Measurements from ENCODE around the gene SH3RF3.

Gene SH3RF3

DNA sequence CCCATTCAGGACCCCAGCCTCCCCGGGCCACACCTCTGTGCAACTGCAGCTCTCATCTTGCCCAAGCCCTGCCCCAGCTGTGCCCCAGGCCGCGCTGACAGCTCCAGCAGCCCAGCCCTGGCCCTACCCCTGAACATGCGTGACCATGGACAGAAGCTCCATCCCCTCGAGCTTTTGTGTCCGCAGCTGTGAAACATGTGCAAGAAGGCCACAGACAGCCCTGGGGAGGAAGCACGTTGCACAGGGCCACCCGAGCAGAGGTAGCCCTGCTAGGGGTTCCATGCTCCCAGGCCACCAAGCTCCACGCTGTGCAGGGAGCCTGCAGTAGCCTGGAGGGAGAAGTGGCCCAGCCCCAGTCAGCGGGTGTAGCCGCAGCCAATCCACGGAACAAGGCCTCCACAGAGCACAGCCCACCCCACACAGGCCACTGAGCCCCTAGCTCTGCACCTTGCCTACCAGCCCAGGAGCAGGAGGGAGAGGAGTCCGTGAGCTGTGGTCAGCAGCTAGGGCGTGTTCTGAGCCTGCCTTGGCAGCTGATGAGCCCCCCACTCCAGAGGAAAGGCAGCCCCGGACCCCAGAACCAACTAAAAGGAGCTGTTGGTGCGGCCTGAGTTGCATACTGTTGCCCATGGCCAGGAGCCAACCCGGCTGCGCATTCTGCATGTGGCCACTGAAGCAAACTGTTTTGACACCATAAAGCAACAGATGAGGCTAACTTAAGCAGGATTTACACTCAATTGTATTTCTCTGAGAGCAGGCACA is 300.7 kb downstream of the SH3RF3 start:
- no peak for DNase-seq (ENCODE audit: low spot score)
- Histone ChIP-seq H3K27ac (no peak overlapping the region), H3K4me3 (no peak overlapping the region)
- TF ChIP-seq, protein P1, sequence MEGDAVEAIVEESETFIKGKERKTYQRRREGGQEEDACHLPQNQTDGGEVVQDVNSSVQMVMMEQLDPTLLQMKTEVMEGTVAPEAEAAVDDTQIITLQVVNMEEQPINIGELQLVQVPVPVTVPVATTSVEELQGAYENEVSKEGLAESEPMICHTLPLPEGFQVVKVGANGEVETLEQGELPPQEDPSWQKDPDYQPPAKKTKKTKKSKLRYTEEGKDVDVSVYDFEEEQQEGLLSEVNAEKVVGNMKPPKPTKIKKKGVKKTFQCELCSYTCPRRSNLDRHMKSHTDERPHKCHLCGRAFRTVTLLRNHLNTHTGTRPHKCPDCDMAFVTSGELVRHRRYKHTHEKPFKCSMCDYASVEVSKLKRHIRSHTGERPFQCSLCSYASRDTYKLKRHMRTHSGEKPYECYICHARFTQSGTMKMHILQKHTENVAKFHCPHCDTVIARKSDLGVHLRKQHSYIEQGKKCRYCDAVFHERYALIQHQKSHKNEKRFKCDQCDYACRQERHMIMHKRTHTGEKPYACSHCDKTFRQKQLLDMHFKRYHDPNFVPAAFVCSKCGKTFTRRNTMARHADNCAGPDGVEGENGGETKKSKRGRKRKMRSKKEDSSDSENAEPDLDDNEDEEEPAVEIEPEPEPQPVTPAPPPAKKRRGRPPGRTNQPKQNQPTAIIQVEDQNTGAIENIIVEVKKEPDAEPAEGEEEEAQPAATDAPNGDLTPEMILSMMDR (IDR thresholded peaks at IDR 0.05): no peak

DNA sequence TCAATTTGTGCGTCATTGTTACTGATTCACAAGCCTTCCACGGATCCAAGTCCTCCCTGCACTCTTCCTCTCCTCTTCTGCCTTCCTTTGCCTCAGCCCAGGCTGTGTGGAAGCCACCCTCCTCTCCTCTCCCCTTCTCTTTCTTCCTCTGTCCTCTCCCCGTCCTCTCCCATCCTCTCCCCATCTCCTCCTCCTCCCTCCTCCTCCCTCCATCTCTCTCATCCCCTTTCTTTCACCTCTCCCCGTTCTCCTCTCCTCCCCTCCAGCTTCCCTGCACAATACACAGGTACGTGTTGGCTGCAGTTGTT is 301.3 kb downstream of the SH3RF3 start:
- H3K27ac ChIP-seq: no peak overlapping the region
- no peak for DNase-seq (ENCODE audit: low spot score)
- no peak overlapping the region for H3K4me3 ChIP-seq
- TF ChIP-seq, protein P1 (IDR thresholded peaks at IDR 0.05): no peak

DNA sequence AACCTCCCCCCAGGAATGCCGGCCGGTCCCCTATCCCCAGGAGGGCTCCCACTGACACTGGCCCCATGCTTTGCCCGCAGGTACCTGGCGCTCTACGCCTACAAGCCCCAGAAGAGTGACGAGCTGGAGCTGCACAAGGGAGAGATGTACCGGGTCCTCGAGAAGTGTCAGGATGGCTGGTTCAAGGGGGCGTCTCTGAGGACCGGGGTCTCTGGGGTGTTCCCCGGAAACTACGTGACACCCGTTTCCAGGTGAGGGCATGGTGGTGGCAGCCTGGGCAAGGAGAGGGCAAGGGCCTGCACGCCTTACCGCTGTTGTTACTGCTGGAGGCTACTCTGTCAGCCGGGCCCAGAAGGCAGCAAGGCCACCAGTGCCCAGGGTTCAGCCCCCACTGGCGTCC is 303.4 kb downstream of the SH3RF3 start:
- no peak overlapping the region for H3K27ac ChIP-seq
- no peak overlapping the region for H3K4me3 ChIP-seq
- no peak for DNase-seq (ENCODE audit: low spot score)
- TF ChIP-seq, protein P1 (IDR thresholded peaks at IDR 0.05): no peak

GRCh38 chr2:109433486-109433885 is 304.5 kb downstream of the SH3RF3 start:
- no peak for DNase-seq (ENCODE audit: low spot score)
- TF ChIP-seq, protein P1 (IDR thresholded peaks at IDR 0.05): no peak
- Histone ChIP-seq H3K4me3 (no peak overlapping the region), H3K27ac (peak overlapping the region in 1 of 2 donors; percentile 99)

- no peak overlapping the region for H3K4me3 ChIP-seq
- H3K27ac ChIP-seq: peak overlapping the region in 1 of 2 donors; percentile 99
- DNase-seq (ENCODE audit: low spot score): no peak
- TF ChIP-seq, protein P1 (IDR thresholded peaks at IDR 0.05): no peak
Measured at GRCh38 chr2:109433926-109434325, 304.9 kb downstream of the SH3RF3 start.

- H3K4me3 ChIP-seq: no peak overlapping the region
- TF ChIP-seq, protein P1 (IDR thresholded peaks at IDR 0.05): no peak
- peak overlapping the region in 1 of 2 donors; percentile 99 for H3K27ac ChIP-seq
- no peak for DNase-seq (ENCODE audit: low spot score)
Measured at GRCh38 chr2:109434351-109434750, 305.3 kb downstream of the SH3RF3 start.

- TF ChIP-seq, protein P1 (IDR thresholded peaks at IDR 0.05): no peak
- DNase-seq (ENCODE audit: low spot score): no peak
- Histone ChIP-seq H3K4me3 (no peak overlapping the region), H3K27ac (peak overlapping the region; percentile 91 to 99)
Measured at GRCh38 chr2:109435066-109435690, 306.2 kb downstream of the SH3RF3 start.
